TTC549 (cell line): ENCODE measurements around the gene POLR1H.
"Not testable (repeated sequence)": the region's sequence is repeated elsewhere in the genome, so short reads cannot be mapped to it uniquely, and the experiment has no call there.

Experiments used
- FAIRE-seq: peaks from 2 replicates; lab custom pipeline; 2012; peaks lifted over from hg19 to GRCh38; lab: Jason Lieb, UNC

The POLR1H gene, protein sequence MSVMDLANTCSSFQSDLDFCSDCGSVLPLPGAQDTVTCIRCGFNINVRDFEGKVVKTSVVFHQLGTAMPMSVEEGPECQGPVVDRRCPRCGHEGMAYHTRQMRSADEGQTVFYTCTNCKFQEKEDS

DNA sequence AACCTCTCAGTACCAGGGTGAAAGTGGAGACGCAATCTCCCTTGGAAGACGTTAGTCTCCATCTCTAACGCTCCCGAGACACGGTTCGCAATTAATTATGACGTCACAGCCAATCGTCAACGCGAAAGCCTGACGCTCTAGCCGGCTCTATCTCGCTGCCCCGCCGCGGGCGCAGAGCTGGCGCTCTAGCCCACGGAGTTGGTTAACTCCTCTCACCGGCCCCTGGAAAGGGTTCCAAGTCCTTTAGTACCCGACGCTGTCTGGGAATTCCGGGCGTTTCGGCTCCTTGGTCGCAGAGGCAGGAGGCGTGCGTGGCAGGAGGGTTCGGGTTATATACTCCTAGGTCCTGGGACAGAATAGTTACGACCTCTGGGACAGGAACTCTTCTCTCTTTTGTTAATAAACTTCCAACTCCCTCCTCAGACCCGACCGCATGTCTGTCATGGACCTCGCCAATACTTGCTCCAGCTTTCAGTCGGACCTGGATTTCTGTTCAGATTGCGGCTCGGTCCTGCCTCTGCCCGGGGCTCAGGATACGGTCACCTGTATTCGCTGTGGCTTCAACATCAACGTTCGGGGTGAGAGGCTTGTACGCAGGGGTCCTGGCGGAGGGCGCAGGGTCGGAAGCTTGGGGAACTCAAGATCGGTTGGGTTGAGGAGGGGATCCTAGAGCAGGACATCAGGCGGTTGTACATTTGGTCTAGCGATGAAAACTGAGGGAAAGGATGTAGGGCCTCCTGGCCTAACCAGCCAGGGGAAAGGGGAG lies at the start of gene POLR1H:
POLR1H (plus strand) TSS at position 174 of the 766 bp plus-strand sequence; CDS start at position 434, 260 bp downstream.
- FAIRE-seq: peak; percentile 68

DNA sequence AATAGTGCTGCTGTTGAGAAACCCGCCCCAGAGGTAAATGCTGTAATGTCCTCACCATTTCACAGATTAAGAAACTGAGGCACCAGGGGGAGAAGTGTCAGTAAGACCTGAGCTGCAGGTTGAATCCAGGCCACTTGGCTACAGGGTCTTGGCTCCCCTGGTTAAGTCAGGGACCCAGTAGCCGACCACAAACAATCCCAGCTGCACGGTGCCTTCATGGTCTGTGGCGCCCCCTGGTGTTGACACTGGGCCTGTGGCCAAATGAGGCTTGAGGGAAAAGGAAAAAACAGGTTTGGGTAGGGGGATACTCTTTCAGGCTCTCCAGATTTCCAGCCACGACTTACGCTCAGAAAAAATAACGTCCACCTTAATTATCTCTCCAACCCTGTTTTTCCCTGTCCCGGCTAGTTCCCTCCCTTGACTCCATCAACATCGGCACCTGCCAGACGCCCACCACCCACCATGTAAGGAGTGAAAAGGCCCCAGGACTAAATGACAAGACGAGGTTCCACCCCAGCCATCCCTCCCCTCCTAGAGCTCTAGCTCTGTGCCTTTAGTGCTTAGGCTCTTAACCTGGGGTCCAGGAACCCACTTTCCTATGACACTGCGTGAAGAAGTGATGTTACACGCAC lies 47.7 kb upstream of the POLR1H start:
- no peak for FAIRE-seq

DNA sequence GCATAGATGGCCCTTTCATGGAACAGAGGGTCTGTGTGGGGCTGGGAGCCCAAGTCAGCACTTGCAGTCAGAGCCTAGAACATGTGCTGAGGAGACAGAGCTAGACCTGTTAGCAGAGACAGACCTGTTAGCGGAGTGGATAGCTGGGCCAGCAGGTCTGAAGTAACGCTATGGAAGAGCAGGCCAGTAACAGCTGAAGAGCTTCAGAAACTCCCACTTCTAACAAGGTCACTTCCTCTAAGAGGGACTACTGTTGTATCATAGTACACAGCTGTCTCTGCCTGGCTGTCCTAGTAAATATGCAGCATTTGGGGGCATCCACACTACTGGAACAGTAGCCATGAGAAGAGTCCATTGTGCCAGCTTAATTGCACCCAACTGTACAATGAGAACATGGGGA lies 41.2 kb upstream of the POLR1H start:
- FAIRE-seq: no peak

DNA sequence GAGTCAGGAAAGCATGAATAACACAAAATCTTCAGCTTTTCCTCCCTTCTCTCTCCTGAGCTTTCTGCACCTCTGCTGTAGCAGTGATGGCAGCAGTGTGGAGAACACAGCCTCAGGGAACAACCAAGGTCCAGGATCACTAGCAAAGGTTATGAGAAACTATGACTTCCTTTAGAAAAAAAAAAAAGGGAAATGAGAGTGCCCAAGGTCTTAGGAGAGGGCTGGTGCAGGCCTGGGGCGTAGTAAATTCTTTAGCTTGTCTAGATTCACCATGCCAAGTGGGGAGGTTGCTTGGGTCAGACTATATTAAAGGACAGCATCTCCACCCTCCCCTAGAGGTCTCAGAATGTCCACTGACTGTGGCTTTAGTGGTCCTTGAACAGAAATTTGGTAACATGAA lies 40.4 kb upstream of the POLR1H start:
- no peak for FAIRE-seq

GRCh38 chr6:30022189-30022588 lies 38.9 kb upstream of the POLR1H start:
- FAIRE-seq: no peak

DNA sequence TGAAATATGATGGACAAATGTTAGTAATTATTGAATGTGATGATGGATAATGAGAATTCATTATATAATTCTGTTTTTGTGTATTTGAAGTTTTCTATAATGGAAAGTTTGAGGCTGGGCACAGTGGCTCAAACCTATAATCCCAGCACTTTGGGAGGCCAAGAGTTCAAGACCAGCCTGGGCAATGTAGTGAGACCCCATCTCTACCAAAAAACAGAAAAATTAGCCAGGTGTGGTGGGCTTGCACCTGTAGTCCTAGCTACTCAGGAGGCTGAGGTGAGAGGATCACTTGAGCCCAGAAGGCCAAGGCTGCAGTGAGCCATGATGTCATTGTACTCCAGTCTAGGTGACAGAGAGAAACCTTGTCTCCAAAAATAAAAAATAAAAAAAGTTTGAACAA lies 38.4 kb upstream of the POLR1H start:
- not testable (repeated sequence) for FAIRE-seq

DNA sequence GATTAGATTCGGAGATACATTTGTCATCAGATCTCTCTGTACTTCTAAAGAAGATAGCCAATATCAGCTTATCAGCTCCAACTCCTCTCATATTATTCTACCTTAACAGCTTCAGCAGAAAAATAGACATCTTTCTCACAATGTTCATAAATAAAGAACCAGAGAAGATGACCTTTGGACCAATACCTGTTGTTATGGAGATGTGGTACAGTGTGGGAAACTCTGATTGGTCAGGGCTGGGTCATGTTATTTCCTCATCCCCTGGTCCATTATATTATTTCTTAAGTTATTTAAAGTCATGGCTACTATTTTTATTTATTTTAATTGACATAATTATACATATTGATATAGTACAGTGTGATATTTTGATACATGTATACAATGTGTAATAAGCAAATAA lies 35.9 kb upstream of the POLR1H start:
- FAIRE-seq: no peak

DNA sequence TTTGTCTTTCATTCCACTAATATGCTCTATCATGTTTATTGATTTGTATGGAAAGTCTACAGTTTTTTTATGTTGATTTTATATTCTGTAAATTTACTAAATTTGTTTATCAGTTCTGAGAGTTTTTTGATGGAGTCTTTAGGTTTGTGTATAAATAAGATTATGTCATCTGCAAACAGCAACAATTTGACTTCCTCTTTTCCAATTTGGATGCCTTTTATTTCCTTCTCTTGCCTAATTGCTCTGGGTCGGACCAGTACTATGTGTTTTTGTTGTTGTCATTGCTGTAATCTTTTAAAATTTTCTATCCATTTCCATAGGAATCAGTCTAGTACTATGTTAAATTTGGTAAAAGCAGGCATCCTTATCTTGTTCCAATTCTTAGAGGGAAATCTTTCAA lies 31.5 kb upstream of the POLR1H start:
- FAIRE-seq: no peak

GRCh38 chr6:30031381-30031780 lies 29.7 kb upstream of the POLR1H start:
- FAIRE-seq: no peak

GRCh38 chr6:30033440-30033839 lies 27.6 kb upstream of the POLR1H start:
- FAIRE-seq: not testable (repeated sequence)

DNA sequence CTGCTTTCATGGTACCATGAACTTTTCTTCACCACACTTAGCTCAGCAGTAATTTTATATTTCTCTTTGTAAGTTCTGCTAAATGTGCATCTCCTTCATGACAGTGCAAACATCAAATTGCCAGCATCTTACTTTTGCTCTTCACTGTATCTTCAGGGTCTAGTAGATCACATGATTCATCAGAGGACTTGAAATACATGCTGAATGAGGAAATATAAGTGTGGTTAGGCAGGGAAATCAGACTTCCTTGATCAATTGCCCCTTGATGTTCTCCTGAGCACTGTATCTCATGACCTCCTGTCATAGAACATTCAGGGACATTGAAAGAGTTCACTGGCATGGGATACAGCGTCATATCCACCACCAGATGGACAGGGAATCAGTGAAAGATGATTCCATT lies 25.3 kb upstream of the POLR1H start:
- FAIRE-seq: no peak

GRCh38 chr6:30037182-30037788 lies 23.8 kb upstream of the POLR1H start:
- FAIRE-seq: no peak

GRCh38 chr6:30041221-30041620 lies 19.8 kb upstream of the POLR1H start:
- FAIRE-seq: no peak

DNA sequence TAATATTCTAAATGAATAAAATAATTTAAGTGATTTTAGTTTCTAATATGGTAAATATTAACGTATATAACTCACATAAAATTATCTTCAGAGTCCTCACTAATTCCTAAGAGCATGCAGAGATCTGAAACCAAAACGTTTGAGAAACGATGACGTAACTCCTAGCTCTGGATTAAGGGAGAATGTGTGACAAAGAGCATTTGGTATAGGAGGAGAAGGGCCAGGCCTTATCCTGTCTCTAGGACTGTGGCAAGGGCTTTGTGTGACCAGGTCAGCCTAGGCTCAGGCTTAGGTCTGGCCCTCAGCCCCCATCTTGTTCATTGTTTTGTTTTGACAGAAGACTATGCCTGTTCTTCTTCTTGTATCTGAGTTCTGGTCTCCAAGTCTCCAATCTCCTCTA lies 19.2 kb upstream of the POLR1H start:
- FAIRE-seq: no peak

- no peak for FAIRE-seq
Observed at GRCh38 chr6:30042476-30042875, 18.6 kb upstream of the POLR1H start.

- FAIRE-seq: no peak
Observed at GRCh38 chr6:30042914-30043313, 18.2 kb upstream of the POLR1H start.

- no peak for FAIRE-seq
Observed at GRCh38 chr6:30043744-30044143, 17.3 kb upstream of the POLR1H start.

- no peak for FAIRE-seq
Observed at GRCh38 chr6:30044630-30045029, 16.4 kb upstream of the POLR1H start.

DNA sequence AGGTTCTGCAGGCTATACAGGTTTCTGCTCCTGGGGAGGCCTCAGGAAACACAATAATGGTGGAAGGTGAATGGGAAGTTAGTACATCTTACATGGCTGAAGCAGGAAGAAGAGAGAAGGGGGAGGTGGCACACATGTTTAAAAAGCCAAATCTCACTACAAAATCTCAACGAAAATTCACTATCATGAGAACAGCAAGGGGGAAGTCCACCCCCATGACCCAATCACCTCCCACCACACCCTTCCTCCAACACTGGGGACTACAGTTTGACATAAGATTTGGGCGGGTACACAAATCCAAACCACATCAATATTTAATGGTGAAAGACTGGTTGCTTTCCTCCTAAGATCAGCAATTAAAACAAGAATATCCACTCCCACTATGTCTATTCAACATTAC lies 13.8 kb upstream of the POLR1H start:
- no peak for FAIRE-seq

GRCh38 chr6:30053682-30054081 lies 7.4 kb upstream of the POLR1H start:
- no peak for FAIRE-seq

DNA sequence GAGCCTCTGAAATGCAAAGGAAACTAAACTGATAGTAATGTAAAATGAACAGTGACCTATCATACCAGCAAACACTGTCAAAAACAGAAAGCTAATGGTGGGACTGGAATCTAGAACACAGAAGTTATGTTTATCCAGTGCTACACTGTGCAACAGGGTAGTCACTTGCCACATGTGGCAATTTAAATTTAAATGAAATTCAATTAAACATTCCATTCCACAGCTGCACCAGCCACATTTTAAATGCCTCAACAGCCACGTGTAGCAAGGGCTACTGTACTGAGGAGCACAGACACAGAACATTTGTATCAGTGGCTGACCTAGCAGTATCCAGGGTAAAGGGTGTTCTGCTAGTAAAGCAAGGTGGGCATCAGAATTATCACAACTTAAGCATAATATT lies 5.6 kb upstream of the POLR1H start:
- no peak for FAIRE-seq

DNA sequence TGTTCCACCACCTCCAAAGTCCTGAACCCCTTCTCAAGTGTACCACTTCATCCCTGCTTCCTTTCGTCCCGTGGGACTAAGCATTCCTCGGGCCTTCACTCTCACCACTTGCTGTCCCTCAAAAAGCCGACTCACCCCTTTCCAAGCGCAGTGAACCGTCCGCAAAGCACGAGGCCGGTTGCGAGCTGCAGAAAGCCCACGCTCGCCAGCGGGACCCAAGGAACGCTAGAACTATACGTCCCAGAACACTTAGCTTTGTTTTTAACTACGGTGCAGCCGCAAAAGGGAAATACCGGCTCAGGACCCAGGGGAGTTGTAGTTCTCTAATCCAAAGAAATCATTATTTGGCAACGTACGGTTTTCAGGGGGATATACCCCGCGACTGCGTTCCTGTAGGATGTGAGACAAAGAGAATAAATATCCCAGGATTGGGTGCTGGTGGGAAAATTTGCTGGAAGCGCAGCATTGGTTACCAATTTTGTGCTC lies 416 bp upstream of the POLR1H start:
- no peak for FAIRE-seq

- FAIRE-seq: no peak
Observed at GRCh38 chr6:30061858-30062458, 893 bp downstream of the POLR1H start.
